ENCODE results near the gene SHISA3.

GRCh38 chr4:42352049-42352448 lies 45.2 kb upstream of the SHISA3 start:
- TF ChIP-seq POLR2AphosphoS5 (IDR thresholded peaks at IDR 0.05; ENCODE audit: low read depth, low read length) (no peak), POLR2A (IDR thresholded peaks at IDR 0.05; ENCODE audit: low read depth, low read length) (no peak), TAF1 (IDR thresholded peaks at IDR 0.05; ENCODE audit: low read depth, low read length) (no peak), SPI1 (IDR thresholded peaks at IDR 0.05; ENCODE audit: low read depth, low read length) (no peak), PAX5 (IDR thresholded peaks at IDR 0.05; ENCODE audit: insufficient read depth, low read length, severe bottlenecking) (no peak), POU2F2 (IDR thresholded peaks at IDR 0.05; ENCODE audit: low read depth, low read length) (no peak)
